Measurements from ENCODE around the gene NUAK2.

The NUAK2 gene

DNA sequence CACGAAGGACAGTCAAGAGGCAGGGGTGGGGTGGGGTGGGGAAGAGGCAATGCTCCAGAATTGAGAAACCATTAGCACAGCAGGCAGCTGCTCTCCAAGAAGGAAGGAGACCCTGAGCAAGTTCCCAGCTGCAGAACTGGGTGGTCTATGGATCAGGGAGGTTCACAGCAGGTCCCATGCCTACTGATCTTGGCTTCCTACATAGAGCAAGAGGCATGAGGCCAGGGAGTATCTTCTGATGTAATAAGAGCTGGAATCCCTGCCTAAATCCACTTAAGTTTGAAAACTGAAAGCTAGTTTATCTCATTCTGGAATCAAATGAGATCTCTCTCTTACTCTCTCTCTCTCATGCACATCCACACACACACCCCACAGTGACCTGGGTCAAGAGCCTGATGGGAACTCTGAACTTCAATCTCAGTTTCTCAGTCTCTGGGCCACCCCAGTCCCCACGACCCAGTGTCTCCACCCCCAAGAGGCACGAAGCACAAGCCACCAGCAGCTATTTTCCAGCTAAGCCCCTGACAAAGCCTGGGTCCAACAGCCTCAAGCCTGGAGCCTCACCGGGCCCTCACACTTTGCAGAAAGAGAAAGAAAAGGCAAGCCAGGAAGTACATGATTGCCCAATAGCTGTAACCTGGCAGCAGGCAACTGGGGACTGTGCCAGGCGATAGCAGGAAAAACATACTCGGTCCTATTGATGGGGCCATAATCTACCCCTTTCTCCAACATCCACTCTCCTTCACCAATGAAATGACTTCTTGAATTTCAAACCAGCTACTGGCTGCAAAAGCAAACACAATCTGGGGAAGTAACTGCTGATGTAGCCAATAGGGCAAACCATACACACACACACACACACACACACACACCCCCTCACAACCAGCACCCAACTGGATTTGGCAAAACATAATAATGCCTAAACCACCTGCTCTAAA lies 2.2 kb downstream of the NUAK2 start:
- DNase-seq (ENCODE audit: low read depth): peak; percentile 88

GRCh38 chr1:205318231-205318991 lies 3.1 kb downstream of the NUAK2 start:
- DNase-seq (ENCODE audit: low read depth): no peak

DNA sequence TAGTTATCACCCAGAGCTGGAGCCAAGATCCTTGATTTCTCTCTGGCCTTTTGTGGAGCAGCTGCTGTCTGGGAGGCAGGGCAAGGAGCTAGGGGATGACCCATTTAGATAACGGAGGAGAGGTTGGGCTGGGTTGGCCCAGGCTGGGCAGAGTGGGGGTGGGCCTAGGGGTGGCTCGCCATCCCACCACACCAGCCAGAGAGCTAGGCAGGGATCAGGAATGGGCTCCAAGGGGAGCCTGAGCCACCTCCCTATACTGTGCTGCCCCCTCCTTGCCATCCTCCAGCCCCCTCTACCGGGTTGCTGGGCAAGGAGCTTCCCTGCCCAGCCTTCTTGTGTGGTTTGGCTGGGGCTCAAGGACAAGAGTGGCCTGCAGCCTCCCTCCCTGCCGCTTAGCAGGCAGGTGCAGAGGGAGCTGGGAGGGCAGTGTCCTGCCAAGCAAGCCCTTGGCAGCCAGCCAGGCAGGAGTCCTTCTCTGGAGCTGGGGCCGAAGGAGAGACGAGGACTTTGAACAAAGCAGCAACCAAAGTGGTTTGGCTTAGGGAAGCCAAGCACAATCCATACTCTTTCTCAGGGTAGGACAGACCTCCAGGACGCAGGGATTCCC lies 4.1 kb downstream of the NUAK2 start:
- DNase-seq (ENCODE audit: low read depth): no peak

DNA sequence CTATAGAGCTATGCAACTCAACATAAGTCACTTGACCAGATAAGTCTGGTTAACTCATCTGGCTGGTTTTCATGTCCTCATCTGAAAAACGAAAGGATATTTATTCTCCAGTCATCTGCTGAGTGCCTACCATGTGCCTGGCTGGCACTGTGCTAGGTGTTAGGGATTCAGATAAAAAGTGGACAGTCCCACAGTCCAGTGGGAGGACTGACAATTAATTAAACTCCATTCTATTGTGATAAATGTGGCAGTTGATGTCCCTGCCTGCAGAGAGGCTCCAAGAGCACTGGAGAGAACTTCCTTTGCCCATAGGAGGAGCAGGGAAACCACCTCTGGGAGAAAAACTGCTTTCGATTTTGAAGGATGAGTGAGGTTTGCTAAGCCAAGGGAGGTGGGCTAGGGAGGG lies 5.4 kb downstream of the NUAK2 start:
- DNase-seq (ENCODE audit: low read depth): no peak

- DNase-seq (ENCODE audit: low read depth): no peak
Measured at GRCh38 chr1:205315008-205315618, 6.4 kb downstream of the NUAK2 start.

GRCh38 chr1:205313563-205314308 lies 7.8 kb downstream of the NUAK2 start:
- peak; percentile 83 for DNase-seq (ENCODE audit: low read depth)

GRCh38 chr1:205312866-205313562 lies 8.5 kb downstream of the NUAK2 start:
- no peak for DNase-seq (ENCODE audit: low read depth)

DNA sequence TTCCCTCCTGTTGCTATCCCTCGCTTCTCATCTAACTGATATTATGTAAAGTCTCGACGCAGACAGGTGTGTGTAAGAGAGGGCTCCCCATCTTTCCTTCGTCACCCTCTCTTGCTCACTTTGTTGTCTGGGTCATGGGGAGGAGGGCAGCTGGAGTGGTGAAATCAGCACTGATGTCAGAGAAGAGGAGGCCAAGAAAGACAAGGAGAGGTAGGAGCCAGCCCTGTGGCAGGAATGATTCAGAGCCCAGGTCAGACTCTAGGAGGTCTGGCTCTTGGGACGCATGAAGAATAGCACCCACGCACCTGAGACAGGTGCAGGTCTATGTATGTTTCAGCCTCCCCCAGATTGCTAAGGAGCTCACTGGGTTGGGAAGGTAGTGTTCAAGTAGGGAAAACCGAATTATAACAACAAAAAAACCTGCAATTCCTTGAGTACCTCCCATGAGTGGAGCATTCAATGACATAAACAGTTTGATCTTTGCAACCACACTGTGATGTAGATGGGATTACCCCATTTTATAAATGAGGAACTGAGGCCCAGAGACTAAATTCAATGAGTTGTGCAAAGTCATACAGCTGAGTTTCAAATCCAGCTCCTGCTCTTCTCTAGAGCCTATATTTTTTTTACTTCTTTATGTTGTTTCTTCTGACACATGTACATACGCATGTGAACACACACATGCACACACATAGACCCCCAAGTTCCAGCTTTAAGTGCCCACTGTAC lies 10.4 kb downstream of the NUAK2 start:
- DNase-seq (ENCODE audit: low read depth): no peak

GRCh38 chr1:205309741-205310140 lies 11.8 kb downstream of the NUAK2 start:
- DNase-seq (ENCODE audit: low read depth): no peak

- DNase-seq (ENCODE audit: low read depth): no peak
Measured at GRCh38 chr1:205306929-205307566, 14.5 kb downstream of the NUAK2 start.

DNA sequence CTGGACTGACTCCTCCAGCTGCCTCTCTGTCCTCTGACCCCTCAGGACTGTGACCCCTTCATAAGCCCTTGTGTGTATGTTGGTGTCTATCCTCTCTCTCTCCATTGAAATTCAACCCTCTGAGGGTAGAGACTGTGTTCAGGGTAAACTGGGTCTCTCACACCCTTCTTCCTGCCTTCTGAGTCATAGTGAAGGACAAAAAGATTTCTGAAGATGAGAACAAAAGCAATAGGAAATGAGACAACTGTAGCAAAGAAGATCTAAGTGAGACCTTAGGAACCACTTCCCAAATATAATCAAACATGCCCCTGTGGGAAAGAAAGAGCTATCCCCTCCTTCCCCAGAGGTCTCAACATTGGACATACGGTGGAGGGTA lies 16.9 kb downstream of the NUAK2 start:
- DNase-seq (ENCODE audit: low read depth): no peak

DNA sequence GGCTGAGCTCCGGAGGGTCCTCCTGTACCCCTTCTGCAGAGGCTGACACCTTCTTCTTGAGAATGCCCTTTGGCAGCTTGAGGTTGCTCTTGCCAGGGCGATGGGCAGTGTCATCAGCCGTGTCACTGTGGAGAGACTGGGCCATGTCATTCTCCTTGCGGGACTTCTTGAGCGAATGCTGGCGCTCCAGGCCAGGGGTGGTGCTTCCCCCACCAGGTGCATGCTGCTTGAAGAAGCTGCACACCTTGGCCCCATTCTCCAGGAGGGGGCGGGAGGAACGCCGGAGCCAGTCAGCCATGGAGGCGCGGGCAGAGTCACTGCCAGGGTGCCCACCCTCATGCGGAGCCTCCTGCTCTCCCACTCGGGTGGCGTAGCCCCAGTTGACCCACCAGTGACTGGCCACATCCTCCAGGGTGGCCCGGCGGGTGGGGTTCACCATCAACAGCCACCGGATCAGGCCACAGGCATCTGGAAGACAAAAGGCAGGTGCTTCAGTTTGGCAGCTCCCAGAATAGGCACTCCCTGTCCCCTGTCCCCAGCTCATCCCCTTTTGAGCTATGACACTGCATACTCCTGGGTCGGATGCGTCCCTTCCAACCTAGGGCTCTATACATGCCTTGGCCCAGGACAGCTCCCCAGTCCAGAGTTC lies 17.4 kb downstream of the NUAK2 start:
- DNase-seq (ENCODE audit: low read depth): no peak

GRCh38 chr1:205303247-205303888 lies 18.2 kb downstream of the NUAK2 start:
- no peak for DNase-seq (ENCODE audit: low read depth)

DNA sequence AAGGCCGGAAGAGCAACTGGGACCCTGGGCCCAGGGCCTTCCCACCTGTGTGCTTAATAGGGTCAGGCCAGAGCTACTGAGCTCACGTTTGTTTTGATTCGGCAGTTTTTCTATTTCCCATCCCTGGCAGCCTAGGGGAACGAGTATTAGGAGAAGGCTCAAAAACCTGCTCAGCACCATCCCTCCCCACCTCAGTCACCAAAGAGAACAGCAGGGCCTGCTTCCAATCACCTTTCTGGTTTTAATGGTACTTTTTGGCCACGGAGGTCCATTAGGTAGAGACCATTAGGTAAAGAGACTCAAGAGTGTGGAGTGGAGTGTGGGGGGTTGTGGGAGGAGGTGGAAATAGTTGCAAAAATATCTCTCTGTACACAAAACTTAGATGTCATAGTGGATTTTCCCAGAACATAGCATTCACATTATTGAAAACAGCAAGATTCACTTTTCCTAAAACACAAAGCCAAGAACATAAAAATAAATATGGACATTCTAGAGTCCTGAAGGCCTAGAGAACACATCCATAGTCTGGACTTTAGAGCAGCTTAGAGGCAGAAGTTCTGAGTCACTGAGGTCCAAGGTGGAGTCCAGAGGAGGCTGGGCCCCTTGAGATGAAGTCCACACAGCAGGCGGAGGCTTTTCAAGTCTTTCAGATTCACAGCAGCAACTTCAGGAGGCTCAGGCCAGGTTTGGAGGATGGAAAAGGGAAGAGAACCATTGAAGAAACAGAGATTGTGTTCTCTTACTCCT lies 19.5 kb downstream of the NUAK2 start:
- DNase-seq (ENCODE audit: low read depth): peak; percentile 81

DNA sequence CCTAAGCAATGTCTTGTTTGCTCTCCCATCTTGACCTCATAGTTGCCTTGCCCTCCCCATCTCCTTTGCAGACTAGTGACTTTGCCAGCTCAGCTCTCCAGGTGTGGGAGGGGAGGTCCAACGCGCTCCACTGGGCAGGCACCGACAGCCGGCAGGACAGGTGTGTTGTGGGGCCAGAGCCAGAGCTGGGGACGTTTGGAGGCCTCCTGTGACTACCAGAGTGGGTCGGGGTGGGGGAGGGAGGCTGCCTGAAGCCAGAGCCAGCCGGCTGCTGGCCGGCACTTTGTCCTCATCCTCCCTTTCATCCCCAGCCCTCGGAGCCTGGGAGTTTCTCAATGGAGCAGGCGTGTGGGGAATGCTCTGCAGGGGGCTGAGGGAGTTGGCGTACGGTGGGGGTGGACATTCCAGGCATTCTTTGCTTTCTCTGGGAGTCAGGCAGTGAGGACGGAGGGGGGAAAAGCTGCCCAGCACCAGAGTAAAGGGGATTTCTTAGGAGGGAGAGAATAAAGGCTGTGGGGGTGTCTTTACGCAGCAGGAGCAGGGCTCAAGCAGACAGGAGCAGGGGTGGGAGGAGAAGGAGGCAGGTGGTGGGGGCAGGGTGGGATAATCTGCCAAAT lies 20.2 kb downstream of the NUAK2 start:
- DNase-seq (ENCODE audit: low read depth): peak; percentile 97

GRCh38 chr1:205300149-205300548 lies 21.4 kb downstream of the NUAK2 start:
- DNase-seq (ENCODE audit: low read depth): no peak

DNA sequence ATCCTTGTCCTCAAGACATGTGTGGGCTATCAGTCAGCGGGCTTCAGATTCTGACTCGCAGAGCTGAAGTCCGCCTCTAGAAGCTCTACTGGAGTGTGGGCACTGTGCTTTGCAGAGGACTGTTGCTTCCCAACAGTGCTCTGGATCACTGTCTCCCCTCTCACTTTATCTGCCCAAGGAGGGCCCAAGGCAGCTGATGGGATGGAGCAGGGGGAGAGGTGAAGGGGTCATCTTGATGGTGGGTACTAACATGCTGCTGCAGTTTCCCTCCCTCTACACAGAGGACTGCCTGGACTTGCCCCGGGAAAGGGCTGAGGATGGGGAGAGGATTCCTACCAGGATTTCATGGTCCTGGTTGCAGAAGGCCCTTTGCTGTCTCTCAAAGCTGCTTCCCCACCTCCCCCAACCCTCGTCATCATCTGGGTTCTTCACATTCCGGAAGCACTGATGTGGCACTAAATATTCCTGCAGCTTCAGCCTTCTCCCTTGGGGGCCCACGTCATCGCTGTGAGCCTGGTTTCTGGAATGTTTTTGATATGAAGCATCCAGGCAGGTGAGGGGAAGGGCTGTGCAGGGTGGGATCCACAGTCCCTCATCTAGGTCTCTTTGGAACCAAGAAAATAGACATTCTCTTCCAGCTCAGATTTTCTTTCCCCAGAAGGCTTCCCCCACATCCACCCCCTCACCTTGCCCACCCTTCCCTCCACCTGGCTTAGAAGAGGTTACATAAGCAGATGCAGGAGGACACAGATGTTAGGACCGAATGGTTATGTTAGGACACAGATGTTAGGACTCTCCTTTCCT lies 23.2 kb downstream of the NUAK2 start:
- peak; percentile 96 for DNase-seq (ENCODE audit: low read depth)

Data from iris pigment epithelial cell (primary cell).